K562 (cell line): ENCODE measurements around the gene ST3GAL3. TPM values are rescaled to one million over a fixed set of nuclear protein-coding genes. Genes with fewer than 3 reads are reported as not detected.

Experiments used
- CEBPB ChIP-seq: fragments of 450-650 bp; IDR thresholded peaks from 2 replicates; pipeline ENCODE4 v1.6.1; 2016; ENCODE audit warnings: missing genetic modification characterization, missing compliant biosample characterization
- CUX1 ChIP-seq: fragments of 200-800 bp; sonication (Bioruptor generic); IDR thresholded peaks from 2 replicates; pipeline ENCODE4 v1.6.1; 2016; ENCODE audit warnings: missing genetic modification characterization, missing compliant biosample characterization
- GABPA ChIP-seq: fragments of 200-800 bp; sonication (Bioruptor generic); conservative IDR thresholded peaks from 2 replicates; pipeline ENCODE4 v1.6.1; 2016; ENCODE audit warnings: low read depth, missing genetic modification characterization, missing compliant biosample characterization
- KHSRP ChIP-seq: fragments of 450-650 bp; IDR thresholded peaks from 2 replicates; pipeline ENCODE4 v1.6.1; 2017
- MNT ChIP-seq, 2 experiments: fragments of 450-650 bp; conservative IDR thresholded peaks; 2 replicates each; pipeline ENCODE4 v1.6.1; 2017; ENCODE audit warnings: mild to moderate bottlenecking in 2 of 2, moderate library complexity in 2 of 2
- POLR3A ChIP-seq: IDR thresholded peaks from 2 replicates; pipeline ENCODE4 v1.6.1; 2011; ENCODE audit warnings: borderline replicate concordance, mild to moderate bottlenecking, moderate library complexity; ENCODE audit not compliant: insufficient read length, insufficient read depth; ENCODE audit errors: extremely low read depth
- PURB ChIP-seq: sonication (generic); formaldehyde crosslinking; IDR thresholded peaks from 2 replicates; pipeline ENCODE4 v1.9.0; 2021; ENCODE audit warnings: low read depth, mild to moderate bottlenecking, missing genetic modification reagents
- TAF1 ChIP-seq: IDR thresholded peaks from 2 replicates; pipeline ENCODE4 v1.6.1; 2011; ENCODE audit warnings: mild to moderate bottlenecking, low read length, moderate library complexity; ENCODE audit not compliant: insufficient read depth, control insufficient read depth, severe bottlenecking; ENCODE audit errors: extremely low read depth
- TOE1 ChIP-seq, 2 experiments: fragments of 450-650 bp in 1 of 2; sonication (generic) in 1 of 2; formaldehyde crosslinking in 1 of 2; IDR thresholded peaks; 2 replicates each; pipeline versions ENCODE4 v1.7.1 to v1.8.0; 2016 to 2022; ENCODE audit warnings: borderline replicate concordance in 2 of 2, mild to moderate bottlenecking in 2 of 2, antibody characterized with exemption in 1 of 2, inconsistent platforms in 1 of 2, low read depth in 1 of 2, missing genetic modification reagents in 1 of 2, moderate library complexity in 1 of 2
- ZBTB12 ChIP-seq: fragments of 250-450 bp; sonication (Bioruptor Pico); IDR thresholded peaks from 2 replicates; pipeline ENCODE4 v1.4.0; 2020
- ZFP91 ChIP-seq: sonication (generic); formaldehyde crosslinking; IDR thresholded peaks from 2 replicates; pipeline ENCODE4 v1.8.0; 2022; ENCODE audit warnings: mild to moderate bottlenecking, missing genetic modification reagents
- ZNF239 ChIP-seq: fragments of 250-450 bp; sonication (Bioruptor Pico); IDR thresholded peaks from 2 replicates; pipeline ENCODE4 v1.4.0; 2020; ENCODE audit warnings: mild to moderate bottlenecking
- ZNF24 ChIP-seq: fragments of 450-650 bp; IDR thresholded peaks from 2 replicates; pipeline ENCODE4 v1.6.1; 2016
- ZNF316 ChIP-seq: fragments of 450-650 bp; IDR thresholded peaks from 2 replicates; pipeline ENCODE4 v1.6.1; 2016
- ZNF696 ChIP-seq: fragments of 250-450 bp; sonication (Bioruptor Pico); conservative IDR thresholded peaks from 2 replicates; pipeline ENCODE4 v1.4.0; 2020; ENCODE audit warnings: mild to moderate bottlenecking, moderate library complexity
- ZNF785 ChIP-seq: fragments of 250-450 bp; sonication (Bioruptor Pico); IDR thresholded peaks from 2 replicates; pipeline ENCODE4 v1.4.0; 2020; ENCODE audit warnings: mild to moderate bottlenecking
- ZNF79 ChIP-seq: fragments of 250-450 bp; sonication (Bioruptor Pico); IDR thresholded peaks from 2 replicates; pipeline ENCODE4 v1.4.0; 2020; ENCODE audit warnings: low read depth, mild to moderate bottlenecking, moderate library complexity
- polyA plus RNA-seq, 8 experiments: library from polyadenylated mRNA; depleted of rRNA in 4 of 8; stranded (reverse) in 5 of 8; unstranded in 3 of 8; fragments of >200 nt; fragmentation: Nextera tagmentation in 2 of 8; fragmentation: Illumina TruSeq in 1 of 8; extraction: Ambion mirVana in 2 of 8; extraction: Trizol in 1 of 8; gene quantifications; 2 replicates each; pipeline versions ENCODE4 v1.2.1 to v1.2.3, GENCODE V29; 2011 to 2014; ENCODE audit warnings: inconsistent platforms in 1 of 8, missing spikeins in 1 of 8
- total RNA-seq, 7 experiments: library from RNA; depleted of rRNA in 6 of 7; stranded (reverse); fragments of >200 nt in 6 of 7; fragmentation: Illumina TruSeq in 2 of 7; extraction: Trizol in 2 of 7; gene quantifications; 2 replicates each; pipeline versions ENCODE4 v1.2.1 to v1.2.3, GENCODE V29; 2011 to 2021; ENCODE audit warnings: low replicate concordance in 1 of 7

ST3GAL3 gene
- total and polyA plus RNA-seq, 9 of the 15 experiments (the other 6 are each of a cell fraction or from before 2014, with no cell fraction given): 1.2 to 18.9 (median 11.0) TPM

GRCh38 chr1:43776043-43776761 is 68.9 kb downstream of the ST3GAL3 start (continued):
- no peak for TF ChIP-seq PURB
- TF ChIP-seq ZNF24: no peak
- no peak for TF ChIP-seq TAF1
- TF ChIP-seq CUX1: no peak
- TF ChIP-seq ZNF79 (CRISPR knock-in tag): no peak
- TF ChIP-seq CEBPB: no peak
- TF ChIP-seq TOE1 (IDR thresholded peaks at IDR 0.05; ENCODE audit: borderline replicate concordance): no peak
- no peak for TF ChIP-seq TOE1 (CRISPR knock-in tag; IDR thresholded peaks at IDR 0.05; ENCODE audit: borderline replicate concordance, low read depth)
- no peak for TF ChIP-seq ZNF696
- no peak for TF ChIP-seq POLR3A
- no peak for TF ChIP-seq ZNF239
- TF ChIP-seq ZFP91: no peak
- no peak for TF ChIP-seq ZNF785 (CRISPR knock-in tag)
- TF ChIP-seq ZNF316: peak; percentile 98
- no peak for TF ChIP-seq GABPA (tag)
- no peak for TF ChIP-seq ZBTB12
- TF ChIP-seq KHSRP: no peak
- peak; percentile 28 to 44; a peak in 1 of 4 replicates for TF ChIP-seq MNT (conservative IDR thresholded peaks at IDR 0.05)
